Left renal pelvis (tissue), 4 donors: ENCODE results near the gene FIBP. TPM values are rescaled to one million over a fixed set of nuclear protein-coding genes. Genes with fewer than 3 reads are reported as not detected.

Source experiments
- DNase-seq, 4 donors: peaks; one replicate each; pipeline ENCODE4 v3.0.0-alpha.2; 2013; ENCODE audit warnings: low read depth in 4 of 4, low spot score in 3 of 4
- polyA plus RNA-seq, 4 donors: library from polyadenylated mRNA; unstranded; fragments of 120-200 nt; gene quantifications; one replicate each; pipeline ENCODE4 v1.2.1, GENCODE V29; 2013; ENCODE audit not compliant: insufficient read length in 4 of 4

Gene FIBP
- polyA plus RNA-seq, 4 donors = 65.4 to 95.5 (median 90.1) TPM

- DNase-seq = no peak
These were observed 16.3 kb downstream of the FIBP start for GRCh38 chr11:65871811-65872548.

GRCh38 chr11:65870706-65871681 is 17.3 kb downstream of the FIBP start:
- DNase-seq = no peak

- DNase-seq = no peak
These were observed 18.0 kb downstream of the FIBP start for GRCh38 chr11:65870307-65870658.

GRCh38 chr11:65869643-65870306 is 18.5 kb downstream of the FIBP start:
- no peak for DNase-seq

- DNase-seq = no peak
These were observed 19.4 kb downstream of the FIBP start for GRCh38 chr11:65868907-65869306.

- DNase-seq = no peak
These were observed 20.1 kb downstream of the FIBP start for GRCh38 chr11:65868076-65868667.

GRCh38 chr11:65867284-65868071 is 20.8 kb downstream of the FIBP start:
- DNase-seq = no peak

- DNase-seq = no peak
These were observed 21.6 kb downstream of the FIBP start for GRCh38 chr11:65866509-65867283.

- no peak for DNase-seq
These were observed 22.6 kb downstream of the FIBP start for GRCh38 chr11:65865550-65866172.

- no peak for DNase-seq
These were observed 23.4 kb downstream of the FIBP start for GRCh38 chr11:65864706-65865471.

GRCh38 chr11:65863889-65864705 is 24.2 kb downstream of the FIBP start:
- DNase-seq = no peak

- DNase-seq = no peak
These were observed 25.1 kb downstream of the FIBP start for GRCh38 chr11:65862941-65863888.

- DNase-seq = no peak
These were observed 26.0 kb downstream of the FIBP start for GRCh38 chr11:65862191-65862735.

GRCh38 chr11:65861533-65862183 is 26.6 kb downstream of the FIBP start:
- no peak for DNase-seq

GRCh38 chr11:65861165-65861505 is 27.1 kb downstream of the FIBP start:
- no peak for DNase-seq
